NCI-H2227 (cell line): ENCODE results near the gene CCT8.

Experiments used
- DNase-seq: peaks from one replicate; lab custom pipeline; 2025; ENCODE audit not compliant: unreplicated experiment; lab: John Stamatoyannopoulos, UW

Gene CCT8

GRCh38 chr21:29078869-29079767 is 5.7 kb upstream of the CCT8 start:
- DNase-seq, result peak; percentile 3

- DNase-seq, result peak; percentile 67
Observed at GRCh38 chr21:29077651-29078090, 4.2 kb upstream of the CCT8 start.

GRCh38 chr21:29076731-29077640 is 3.5 kb upstream of the CCT8 start:
- DNase-seq, result peak; percentile 78

GRCh38 chr21:29075706-29076466 is 2.4 kb upstream of the CCT8 start:
- no peak for DNase-seq

- no peak for DNase-seq
Observed at GRCh38 chr21:29074783-29075182, 1.3 kb upstream of the CCT8 start.

GRCh38 chr21:29074007-29074376 is 544 bp upstream of the CCT8 start:
- DNase-seq, result no peak

GRCh38 chr21:29072873-29073221 is 601 bp downstream of the CCT8 start:
- DNase-seq, result no peak

- no peak for DNase-seq
Observed at GRCh38 chr21:29064850-29065481, 8.5 kb downstream of the CCT8 start.

GRCh38 chr21:29056538-29057050 is 16.9 kb downstream of the CCT8 start:
- DNase-seq, result no peak

- DNase-seq, result no peak
Observed at GRCh38 chr21:29056005-29056404, 17.4 kb downstream of the CCT8 start.

GRCh38 chr21:29055080-29055479 is 18.4 kb downstream of the CCT8 start:
- no peak for DNase-seq

GRCh38 chr21:29053656-29054055 is 19.8 kb downstream of the CCT8 start:
- DNase-seq, result no peak

- no peak for DNase-seq
Observed at GRCh38 chr21:29053011-29053553, 20.4 kb downstream of the CCT8 start.

- no peak for DNase-seq
Observed at GRCh38 chr21:29052224-29052623, 21.2 kb downstream of the CCT8 start.

- no peak for DNase-seq
Observed at GRCh38 chr21:29034678-29035077, 38.8 kb downstream of the CCT8 start.

- DNase-seq, result no peak
Observed at GRCh38 chr21:29033871-29034270, 39.6 kb downstream of the CCT8 start.

GRCh38 chr21:29033301-29033700 is 40.1 kb downstream of the CCT8 start:
- no peak for DNase-seq

GRCh38 chr21:29030909-29031308 is 42.5 kb downstream of the CCT8 start:
- DNase-seq, result no peak

GRCh38 chr21:29029524-29029923 is 43.9 kb downstream of the CCT8 start:
- DNase-seq, result no peak

- no peak for DNase-seq
Observed at GRCh38 chr21:29025328-29025713, 48.1 kb downstream of the CCT8 start.
